ENCODE measurements around the gene RPS3. TPM values are rescaled to one million over a fixed set of nuclear protein-coding genes. Genes with fewer than 3 reads are reported as not detected.

Gene RPS3
- 1,000 to 10,000 TPM; 1,039 to 1,263 (median 1,178) TPM for total RNA-seq
- polyA plus RNA-seq: 1,021 TPM
- long read RNA-seq, donor 1, transcript RPS3-209 (7 exons, 1,306 nt): minor isoform, 8 of 539 reads
- long read RNA-seq, donor 1, transcript RPS3-217 (7 exons, 2,097 nt): major isoform, 496 of 539 reads
- long read RNA-seq, donor 1, partial matches to known transcripts: 29 of 539 reads
- long read RNA-seq, donor 1, other reads (novel, unspliced or antisense): 2 of 539 reads
- long read RNA-seq, donor 2, transcript RPS3-217 (7 exons, 2,097 nt): major isoform, 370 of 392 reads
- long read RNA-seq, donor 2, partial matches to known transcripts: 19 of 392 reads
- long read RNA-seq, donor 2, other reads (novel, unspliced or antisense): 1 of 392 reads
- long read RNA-seq, donor 3, transcript RPS3-209 (7 exons, 1,306 nt): minor isoform, 47 of 517 reads
- long read RNA-seq, donor 3, transcript RPS3-217 (7 exons, 2,097 nt): major isoform, 443 of 517 reads
- long read RNA-seq, donor 3, partial matches to known transcripts: 13 of 517 reads
- long read RNA-seq, donor 3, other reads (novel, unspliced or antisense): 8 of 517 reads
- long read RNA-seq, donor 4, transcript RPS3-209 (7 exons, 1,306 nt): minor isoform, 10 of 325 reads
- long read RNA-seq, donor 4, transcript RPS3-217 (7 exons, 2,097 nt): major isoform, 301 of 325 reads
- long read RNA-seq, donor 4, partial matches to known transcripts: 12 of 325 reads
- long read RNA-seq, donor 4, other reads (novel, unspliced or antisense): 0 of 325 reads

- peak; percentile 96 to 98 for ATAC-seq
- Histone ChIP-seq H3K27ac (ENCODE audit: low read length) (peak within 1 kb of the TSS; percentile 84), H3K9me3 (ENCODE audit: control insufficient read depth, low read length) (no peaks in the 10 kb centered on the region), H3K4me1 (ENCODE audit: control insufficient read depth, insufficient read depth, low read length) (no peaks in the 10 kb centered on the region), H3K27me3 (ENCODE audit: control insufficient read depth, insufficient read depth) (no peaks in the 10 kb centered on the region), H3K4me3 (ENCODE audit: low read length) (peak within 1 kb of the TSS; percentile 75)
- WGBS: under 1% methylated on average over 55 of the region's 55 CpGs
- intact Hi-C loops (cut with DNase I): loop anchor here in 1 of 4 donors (5.0 kb wide), 1 partner anchor 128 kb away; the partner anchor contains the start of gene GDPD5
- peak; percentile 93 to 97 (median 96) for DNase-seq
Measured at GRCh38 chr11:75399344-75400145, at the start of gene RPS3. Gene RPS3, plus strand, starts transcription at chr11:75399518. Its CDS starts 30 bp downstream, at chr11:75399548.

GRCh38 chr11:75349521-75350116, 49.7 kb upstream of the RPS3 start:
- H3K9me3 ChIP-seq (ENCODE audit: control insufficient read depth, low read length): no peaks in the 10 kb centered on the region
- ATAC-seq: peak; percentile 5 to 7
- DNase-seq: peak; percentile 40 to 76 (median 73)
- peak overlapping the region; percentile 56 for H3K4me3 ChIP-seq (ENCODE audit: low read length)
- intact Hi-C loops (cut with DNase I): no loop called here
- H3K27ac ChIP-seq (ENCODE audit: low read length): peak overlapping the region; percentile 74
- WGBS: 59% methylated on average over 4 of the region's 4 CpGs
- H3K27me3 ChIP-seq (ENCODE audit: control insufficient read depth, insufficient read depth): no peaks in the 10 kb centered on the region
- H3K4me1 ChIP-seq (ENCODE audit: control insufficient read depth, insufficient read depth, low read length): peaks cover 27% of the 10 kb centered on the region

GRCh38 chr11:75350122-75350742, 49.1 kb upstream of the RPS3 start:
- peak overlapping the region; percentile 56 for H3K4me3 ChIP-seq (ENCODE audit: low read length)
- no peaks in the 10 kb centered on the region for H3K27me3 ChIP-seq (ENCODE audit: control insufficient read depth, insufficient read depth)
- intact Hi-C loops (cut with DNase I): no loop called here
- H3K4me1 ChIP-seq (ENCODE audit: control insufficient read depth, insufficient read depth, low read length): peaks cover 23% of the 10 kb centered on the region
- no peaks in the 10 kb centered on the region for H3K9me3 ChIP-seq (ENCODE audit: control insufficient read depth, low read length)
- DNase-seq (peak in 1 of 3 donors; percentile 41), ATAC-seq (no peak)
- 48% methylated on average over 9 of the region's 9 CpGs for WGBS
- peak overlapping the region; percentile 74 for H3K27ac ChIP-seq (ENCODE audit: low read length)

- peak; percentile 68 to 85 (median 81) for DNase-seq
- WGBS: 6% methylated on average over 47 of the region's 47 CpGs
Measured at GRCh38 chr11:75350743-75351540, 48.4 kb upstream of the RPS3 start.

DNA sequence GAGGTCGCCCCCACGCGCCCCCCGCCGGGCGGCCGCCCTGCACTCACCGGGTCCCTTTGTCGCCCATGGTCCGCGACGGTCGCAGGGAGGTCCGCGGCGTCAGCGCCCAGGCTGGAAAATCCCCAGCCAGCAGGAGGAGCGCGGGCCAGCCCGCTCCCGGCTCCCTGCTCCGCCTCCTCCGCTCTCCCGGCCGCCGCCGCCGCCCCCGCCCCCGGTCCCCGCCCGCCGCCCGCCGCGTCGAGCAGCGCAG, 47.9 kb upstream of the RPS3 start, which contains the start of gene ARRB1:
Gene ARRB1, minus strand, starts transcription at position 121 of the 250 bp plus-strand sequence. Its CDS starts 54 bp downstream, at position 67.
- peaks cover 23% of the 10 kb centered on the region for H3K4me1 ChIP-seq (ENCODE audit: control insufficient read depth, insufficient read depth, low read length)
- peak in 1 of 3 donors; percentile 74 for DNase-seq
- under 1% methylated on average over 37 of the region's 38 CpGs for WGBS
- peak; percentile 74 to 77 for ATAC-seq
- H3K9me3 ChIP-seq (ENCODE audit: control insufficient read depth, low read length): no peaks in the 10 kb centered on the region
- peak within 1 kb of the TSS; percentile 56 for H3K4me3 ChIP-seq (ENCODE audit: low read length)
- no peaks in the 10 kb centered on the region for H3K27me3 ChIP-seq (ENCODE audit: control insufficient read depth, insufficient read depth)
- intact Hi-C loops (cut with DNase I): no loop called here
- H3K27ac ChIP-seq (ENCODE audit: low read length): peak within 1 kb of the TSS; percentile 74

More at GRCh38 chr11:75350743-75351540, 48.4 kb upstream of the RPS3 start:
- H3K4me3 ChIP-seq (ENCODE audit: low read length): peak overlapping the region; percentile 56
- peaks cover 23% of the 10 kb centered on the region for H3K4me1 ChIP-seq (ENCODE audit: control insufficient read depth, insufficient read depth, low read length)
- intact Hi-C loops (cut with DNase I): no loop called here
- peak overlapping the region; percentile 74 for H3K27ac ChIP-seq (ENCODE audit: low read length)
- ATAC-seq: peak; percentile 6 to 13
- no peaks in the 10 kb centered on the region for H3K9me3 ChIP-seq (ENCODE audit: control insufficient read depth, low read length)
- no peaks in the 10 kb centered on the region for H3K27me3 ChIP-seq (ENCODE audit: control insufficient read depth, insufficient read depth)

DNA sequence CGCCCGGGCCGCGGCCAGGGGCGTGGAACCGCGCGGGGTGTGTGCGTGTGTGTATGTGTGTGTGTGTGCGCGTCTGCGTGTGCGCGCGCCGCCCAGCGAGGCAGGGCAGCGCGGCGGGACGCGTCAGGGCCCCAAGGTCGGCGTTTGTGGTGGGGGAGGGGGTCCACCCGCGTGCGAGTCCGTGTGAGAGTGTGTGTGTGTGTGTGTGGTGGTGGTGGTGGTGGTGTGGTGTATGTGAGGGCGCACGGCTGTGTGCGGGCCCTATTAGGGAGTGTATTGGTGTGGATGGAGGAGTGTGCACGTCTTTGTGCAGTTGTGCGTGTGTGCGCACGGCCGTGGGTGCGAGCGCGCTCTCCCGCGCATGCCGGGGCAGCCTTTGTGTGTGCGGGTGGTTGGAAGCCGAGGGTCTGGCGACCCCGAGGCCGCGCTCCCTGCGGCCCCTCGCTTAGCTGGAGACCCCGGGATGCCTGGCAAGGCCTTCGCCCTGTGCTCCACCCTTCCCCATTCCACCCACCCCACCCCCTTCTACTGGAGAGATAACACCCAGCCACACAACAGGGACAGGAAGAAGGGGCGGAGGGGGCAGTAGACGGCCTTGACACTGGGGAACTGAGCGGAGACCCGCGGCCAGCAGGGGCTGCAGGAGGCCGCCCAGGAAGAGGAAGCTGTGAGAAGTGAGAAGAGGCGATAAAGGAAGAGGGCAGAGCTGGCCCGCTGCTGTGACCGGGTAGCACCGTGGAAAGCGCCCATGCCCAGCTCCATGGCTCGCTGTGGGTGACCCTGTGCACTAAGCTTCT, 47.3 kb upstream of the RPS3 start:
- H3K27ac ChIP-seq (ENCODE audit: low read length): peak overlapping the region; percentile 43
- ATAC-seq: peak; percentile 71 to 78

GRCh38 chr11:75352588-75353206, 46.6 kb upstream of the RPS3 start:
- ATAC-seq (no peak), DNase-seq (no peak)
- intact Hi-C loops (cut with DNase I): no loop called here
- Histone ChIP-seq H3K27me3 (ENCODE audit: control insufficient read depth, insufficient read depth) (no peaks in the 10 kb centered on the region), H3K27ac (ENCODE audit: low read length) (peak overlapping the region; percentile 43), H3K4me1 (ENCODE audit: control insufficient read depth, insufficient read depth, low read length) (peaks cover 13% of the 10 kb centered on the region), H3K4me3 (ENCODE audit: low read length) (peak overlapping the region; percentile 56), H3K9me3 (ENCODE audit: control insufficient read depth, low read length) (no peaks in the 10 kb centered on the region)
- 29% methylated on average over 5 of the region's 5 CpGs for WGBS

More for the DNA sequence above, 47.3 kb upstream of the RPS3 start:
- H3K27me3 ChIP-seq (ENCODE audit: control insufficient read depth, insufficient read depth): no peaks in the 10 kb centered on the region
- peak overlapping the region; percentile 56 for H3K4me3 ChIP-seq (ENCODE audit: low read length)
- intact Hi-C loops (cut with DNase I): no loop called here
- 1% methylated on average over 64 of the region's 64 CpGs for WGBS
- peaks cover 17% of the 10 kb centered on the region for H3K4me1 ChIP-seq (ENCODE audit: control insufficient read depth, insufficient read depth, low read length)
- DNase-seq: peak; percentile 68 to 92 (median 91)
- no peaks in the 10 kb centered on the region for H3K9me3 ChIP-seq (ENCODE audit: control insufficient read depth, low read length)

DNA sequence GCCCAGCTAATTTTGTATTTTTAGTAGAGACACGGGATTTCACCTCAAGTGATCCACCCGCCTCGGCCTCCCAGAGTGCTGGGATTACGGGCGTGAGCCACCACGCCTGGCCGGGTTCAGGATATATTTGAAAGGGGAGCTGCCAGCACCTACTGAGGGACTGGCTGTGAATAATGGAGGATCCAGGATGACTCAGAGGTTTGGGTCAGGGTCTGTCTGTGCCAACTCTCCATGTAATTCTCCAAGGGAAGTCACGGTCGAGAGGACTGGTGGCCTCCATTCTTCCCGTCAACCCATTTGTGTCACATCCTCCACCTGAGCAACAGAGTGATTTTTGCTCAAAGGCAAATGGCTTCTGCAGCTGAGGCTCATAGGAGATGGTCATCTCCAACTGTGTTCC, 44.3 kb upstream of the RPS3 start:
- H3K4me1 ChIP-seq (ENCODE audit: control insufficient read depth, insufficient read depth, low read length): no peaks in the 10 kb centered on the region
- H3K9me3 ChIP-seq (ENCODE audit: control insufficient read depth, low read length): no peaks in the 10 kb centered on the region
- no peak overlapping the region for H3K4me3 ChIP-seq (ENCODE audit: low read length)
- no peaks in the 10 kb centered on the region for H3K27me3 ChIP-seq (ENCODE audit: control insufficient read depth, insufficient read depth)
- intact Hi-C loops (cut with DNase I): no loop called here
- WGBS: 86% methylated on average over 10 of the region's 10 CpGs
- DNase-seq (peak in 1 of 3 donors; percentile 16), ATAC-seq (no peak)
- H3K27ac ChIP-seq (ENCODE audit: low read length): no peak overlapping the region

- intact Hi-C loops (cut with DNase I): no loop called here
- no peaks in the 10 kb centered on the region for H3K9me3 ChIP-seq (ENCODE audit: control insufficient read depth, low read length)
- no peaks in the 10 kb centered on the region for H3K4me1 ChIP-seq (ENCODE audit: control insufficient read depth, insufficient read depth, low read length)
- H3K27ac ChIP-seq (ENCODE audit: low read length): no peak overlapping the region
- DNase-seq (no peak), ATAC-seq (no peak)
- 53% methylated on average over 2 of the region's 2 CpGs for WGBS
- no peak overlapping the region for H3K4me3 ChIP-seq (ENCODE audit: low read length)
- H3K27me3 ChIP-seq (ENCODE audit: control insufficient read depth, insufficient read depth): no peaks in the 10 kb centered on the region
Measured at GRCh38 chr11:75356613-75357012, 42.7 kb upstream of the RPS3 start.

Data from right cardiac atrium (tissue), 5 donors.